BE2C (cell line): ENCODE results near the gene NUP93.
"Not testable (repeated sequence)": the region's sequence is repeated elsewhere in the genome, so short reads cannot be mapped to it uniquely, and the experiment has no call there.

Source experiments
- DNase-seq: peaks from one replicate; pipeline ENCODE4 v3.0.0-alpha.2; 2020
- H3K27me3 ChIP-seq: fragments of 250-450 bp; sonication (Bioruptor Pico); 2 replicates; pipeline ENCODE4 v1.5.1; 2020; ENCODE audit warnings: mild to moderate bottlenecking
- H3K36me3 ChIP-seq: fragments of 250-450 bp; sonication (Bioruptor Pico); 2 replicates; pipeline ENCODE4 v1.5.1; 2020; ENCODE audit warnings: mild to moderate bottlenecking
- H3K4me1 ChIP-seq: fragments of 250-450 bp; sonication (Bioruptor Pico); 2 replicates; pipeline ENCODE4 v1.5.1; 2020
- H3K4me3 ChIP-seq: 2 replicates; pipeline ENCODE4 v1.5.1; 2011; ENCODE audit warnings: low read depth, low read length
- H3K9me3 ChIP-seq: fragments of 250-450 bp; sonication (Bioruptor Pico); 2 replicates; pipeline ENCODE4 v1.5.1; 2020
- CTCF ChIP-seq: IDR thresholded peaks from 2 replicates; pipeline ENCODE4 v1.5.1; 2012; ENCODE audit warnings: mild to moderate bottlenecking, low read depth, low read length

Gene NUP93

GRCh38 chr16:56884026-56884582 lies 154.2 kb downstream of the NUP93 start:
- Histone ChIP-seq H3K9me3 (no peaks in the 10 kb centered on the region; the same call in none of the 2 replicates), H3K27me3 (no peaks in the 10 kb centered on the region), H3K4me3 (no peak overlapping the region), H3K4me1 (no peaks in the 10 kb centered on the region), H3K36me3 (no peaks in the 10 kb centered on the region)
- no peak for TF ChIP-seq CTCF
- no peak for DNase-seq

- H3K36me3 ChIP-seq, H3K9me3 ChIP-seq, H3K4me3 ChIP-seq, H3K27me3 ChIP-seq, H3K4me1 ChIP-seq, DNase-seq: not testable (repeated sequence)
Measured at GRCh38 chr16:56884929-56885328, 155.0 kb downstream of the NUP93 start.

- Histone ChIP-seq H3K9me3 (no peaks in the 10 kb centered on the region; the same call in none of the 2 replicates), H3K4me1 (no peaks in the 10 kb centered on the region), H3K27me3 (no peaks in the 10 kb centered on the region), H3K36me3 (no peaks in the 10 kb centered on the region), H3K4me3 (no peak overlapping the region)
- no peak for TF ChIP-seq CTCF
- DNase-seq = no peak
Measured at GRCh38 chr16:56885446-56886162, 155.7 kb downstream of the NUP93 start.

GRCh38 chr16:56886296-56886695 lies 156.4 kb downstream of the NUP93 start:
- Histone ChIP-seq H3K27me3 (no peaks in the 10 kb centered on the region), H3K36me3 (no peaks in the 10 kb centered on the region)
- TF ChIP-seq CTCF = no peak

GRCh38 chr16:56886826-56887225 lies 156.9 kb downstream of the NUP93 start:
- no peaks in the 10 kb centered on the region for H3K27me3 ChIP-seq
- TF ChIP-seq CTCF = no peak
- no peak for DNase-seq
- H3K36me3 ChIP-seq = no peaks in the 10 kb centered on the region
- H3K4me1 ChIP-seq = no peaks in the 10 kb centered on the region
- H3K9me3 ChIP-seq = no peaks in the 10 kb centered on the region; the same call in none of the 2 replicates
- no peak overlapping the region for H3K4me3 ChIP-seq

More at GRCh38 chr16:56886296-56886695, 156.4 kb downstream of the NUP93 start:
- DNase-seq = no peak
- no peak overlapping the region for H3K4me3 ChIP-seq
- no peaks in the 10 kb centered on the region; the same call in none of the 2 replicates for H3K9me3 ChIP-seq
- no peaks in the 10 kb centered on the region for H3K4me1 ChIP-seq

- DNase-seq = no peak
- no peak for TF ChIP-seq CTCF
- no peaks in the 10 kb centered on the region; the same call in none of the 2 replicates for H3K9me3 ChIP-seq
- no peaks in the 10 kb centered on the region for H3K4me1 ChIP-seq
- H3K27me3 ChIP-seq = no peaks in the 10 kb centered on the region
- no peak overlapping the region for H3K4me3 ChIP-seq
- H3K36me3 ChIP-seq = no peaks in the 10 kb centered on the region
Measured at GRCh38 chr16:56888806-56889205, 158.9 kb downstream of the NUP93 start.
